Hepatocyte (in vitro differentiated cells): Measurements from ENCODE around the gene FAM50A.

ENCODE experiments used
- EZH2 ChIP-seq: fragments of 200-600 bp; sonication (generic); IDR thresholded peaks from 2 replicates; pipeline ENCODE4 v1.6.1; 2016; ENCODE audit warnings: antibody characterized with exemption, mild to moderate bottlenecking, borderline replicate concordance
- EZH2phosphoT487 ChIP-seq: fragments of 200-600 bp; sonication (generic); IDR thresholded peaks from one replicate; pipeline ENCODE4 v1.6.1; 2018; ENCODE audit warnings: antibody characterized with exemption, mild to moderate bottlenecking, low read depth, moderate library complexity; ENCODE audit not compliant: unreplicated experiment, severe bottlenecking
- TF ChIP-seq, protein P1 (sequence below): fragments of 200-600 bp; sonication (generic); IDR thresholded peaks from 2 replicates; pipeline ENCODE4 v1.5.1; 2016; ENCODE audit warnings: antibody characterized with exemption, mild to moderate bottlenecking; ENCODE audit not compliant: poor library complexity

- TF ChIP-seq, protein P1, sequence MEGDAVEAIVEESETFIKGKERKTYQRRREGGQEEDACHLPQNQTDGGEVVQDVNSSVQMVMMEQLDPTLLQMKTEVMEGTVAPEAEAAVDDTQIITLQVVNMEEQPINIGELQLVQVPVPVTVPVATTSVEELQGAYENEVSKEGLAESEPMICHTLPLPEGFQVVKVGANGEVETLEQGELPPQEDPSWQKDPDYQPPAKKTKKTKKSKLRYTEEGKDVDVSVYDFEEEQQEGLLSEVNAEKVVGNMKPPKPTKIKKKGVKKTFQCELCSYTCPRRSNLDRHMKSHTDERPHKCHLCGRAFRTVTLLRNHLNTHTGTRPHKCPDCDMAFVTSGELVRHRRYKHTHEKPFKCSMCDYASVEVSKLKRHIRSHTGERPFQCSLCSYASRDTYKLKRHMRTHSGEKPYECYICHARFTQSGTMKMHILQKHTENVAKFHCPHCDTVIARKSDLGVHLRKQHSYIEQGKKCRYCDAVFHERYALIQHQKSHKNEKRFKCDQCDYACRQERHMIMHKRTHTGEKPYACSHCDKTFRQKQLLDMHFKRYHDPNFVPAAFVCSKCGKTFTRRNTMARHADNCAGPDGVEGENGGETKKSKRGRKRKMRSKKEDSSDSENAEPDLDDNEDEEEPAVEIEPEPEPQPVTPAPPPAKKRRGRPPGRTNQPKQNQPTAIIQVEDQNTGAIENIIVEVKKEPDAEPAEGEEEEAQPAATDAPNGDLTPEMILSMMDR: no peak
- no peak for TF ChIP-seq EZH2
- no peak for TF ChIP-seq EZH2phosphoT487
Measured at GRCh38 chrX:154488336-154489075, 44.6 kb downstream of the FAM50A start.
